IMR-90 (cell line): ENCODE data around the gene GOLGA1. TPM values are rescaled to one million over a fixed set of nuclear protein-coding genes. Genes with fewer than 3 reads are reported as not detected.

ENCODE experiments used
- ATAC-seq: fragments of 200-7000 bp; cut with Tn5 transposase; 2 replicates; pipeline ENCODE4 v1.9.1; 2020; ENCODE audit warnings: low read depth, mild to moderate bottlenecking, moderate library complexity
- BruUV-seq: library from RNA; stranded (reverse); fragments of 400-500 nt; replicated peaks from 2 replicates; lab custom pipeline; 2021; lab: Mats Ljungman, UMichigan
- CTCF ChIA-PET: fragments of 300-600 bp; formaldehyde crosslinking; extraction: SDS; loops from one replicate; lab custom pipeline; 2021; ENCODE audit warnings: antibody characterized with exemption; lab: Yijun Ruan, JAX
- POLR2A ChIA-PET: fragments of 300-600 bp; sonication (Branson Sonifier 250); formaldehyde crosslinking; loops from one replicate; lab custom pipeline; 2022; ENCODE audit warnings: antibody characterized with exemption; ENCODE audit not compliant: unreplicated experiment; lab: Charles Lee
- DNase-seq: peaks from one replicate; pipeline ENCODE4 v3.0.0; 2013
- H2AFZ ChIP-seq: replicated peaks from 2 replicates; pipeline ENCODE3; 2013; ENCODE audit warnings: low read length, mild to moderate bottlenecking; ENCODE audit not compliant: poor library complexity
- H2AK5ac ChIP-seq: 2 replicates; pipeline ENCODE4 v1.6.1; 2013; ENCODE audit warnings: low read depth, low read length, inconsistent platforms
- H2AK9ac ChIP-seq: replicated peaks from 2 replicates; pipeline ENCODE3; 2013; ENCODE audit warnings: mild to moderate bottlenecking, low read depth, low read length, moderate library complexity; ENCODE audit not compliant: poor library complexity
- H2BK120ac ChIP-seq: 2 replicates; pipeline ENCODE4 v1.6.1; 2013; ENCODE audit warnings: low read depth, low read length, inconsistent platforms
- H2BK15ac ChIP-seq: 3 replicates; pipeline ENCODE4 v1.6.1; 2013; ENCODE audit warnings: low read depth, low read length, inconsistent platforms
- H2BK20ac ChIP-seq: 2 replicates; pipeline ENCODE4 v1.6.1; 2013; ENCODE audit warnings: low read depth, mild to moderate bottlenecking, inconsistent platforms, low read length, moderate library complexity
- H2BK5ac ChIP-seq: 2 replicates; pipeline ENCODE4 v1.6.1; 2013; ENCODE audit warnings: mild to moderate bottlenecking, low read depth, low read length, inconsistent platforms; ENCODE audit not compliant: poor library complexity, severe bottlenecking
- H3K14ac ChIP-seq: replicated peaks from 2 replicates; pipeline ENCODE4 v1.6.1; 2013; ENCODE audit warnings: low read depth, low read length, inconsistent platforms
- H3K18ac ChIP-seq: 2 replicates; pipeline ENCODE4 v1.6.1; 2013; ENCODE audit warnings: low read depth, low read length, control low read depth
- H3K23ac ChIP-seq: 2 replicates; pipeline ENCODE4 v1.6.1; 2013; ENCODE audit warnings: low read depth, low read length, inconsistent platforms
- H3K27ac ChIP-seq: 2 replicates; pipeline ENCODE4 v1.5.1; 2013; ENCODE audit warnings: mild to moderate bottlenecking, control low read depth, low read length; ENCODE audit not compliant: insufficient read depth
- H3K27me3 ChIP-seq: 2 replicates; pipeline ENCODE4 v1.6.1; 2013; ENCODE audit warnings: low read length; ENCODE audit not compliant: control insufficient read depth, insufficient read depth
- H3K36me3 ChIP-seq: 2 replicates; pipeline ENCODE4 v1.6.1; 2013; ENCODE audit warnings: low read length, mixed read lengths; ENCODE audit not compliant: control insufficient read depth, insufficient read depth
- H3K4ac ChIP-seq: 2 replicates; pipeline ENCODE4 v1.6.1; 2013; ENCODE audit warnings: low read depth, low read length, inconsistent platforms
- H3K4me1 ChIP-seq: 2 replicates; pipeline ENCODE4 v1.6.1; 2013; ENCODE audit warnings: low read length, mixed read lengths; ENCODE audit not compliant: control insufficient read depth, insufficient read depth
- H3K4me2 ChIP-seq: 2 replicates; pipeline ENCODE4 v1.6.1; 2013; ENCODE audit warnings: low read depth, mild to moderate bottlenecking, control low read depth, low read length, moderate library complexity
- H3K4me3 ChIP-seq: 2 replicates; pipeline ENCODE4 v1.5.1; 2013; ENCODE audit warnings: low read depth, mild to moderate bottlenecking, control low read depth, low read length, moderate library complexity; ENCODE audit not compliant: insufficient read depth
- H3K56ac ChIP-seq: 2 replicates; pipeline ENCODE4 v1.6.1; 2013; ENCODE audit warnings: low read length, inconsistent platforms; ENCODE audit not compliant: insufficient read depth; ENCODE audit errors: extremely low read depth
- H3K79me1 ChIP-seq, 2 experiments: 2 replicates each; pipeline ENCODE4 v1.6.1; 2013; ENCODE audit warnings: low read length in 2 of 2, inconsistent platforms in 1 of 2, low read depth in 1 of 2
- H3K9ac ChIP-seq: 2 replicates; pipeline ENCODE4 v1.6.1; 2013; ENCODE audit warnings: low read depth, low read length, control low read depth
- H3K9me1 ChIP-seq: 2 replicates; pipeline ENCODE4 v1.6.1; 2013; ENCODE audit warnings: low read length, inconsistent platforms; ENCODE audit not compliant: insufficient read depth
- H3K9me3 ChIP-seq: 2 replicates; pipeline ENCODE4 v1.6.1; 2013; ENCODE audit warnings: low read length; ENCODE audit not compliant: control insufficient read depth, insufficient read depth
- H4K20me1 ChIP-seq: 2 replicates; pipeline ENCODE4 v1.6.1; 2013; ENCODE audit warnings: low read length, inconsistent platforms; ENCODE audit not compliant: insufficient read depth
- H4K5ac ChIP-seq: 2 replicates; pipeline ENCODE4 v1.6.1; 2013; ENCODE audit warnings: mild to moderate bottlenecking, low read depth, low read length, control low read depth
- H4K8ac ChIP-seq, 2 experiments: 2 replicates each; pipeline ENCODE4 v1.6.1; 2013; ENCODE audit warnings: low read depth in 2 of 2, low read length in 2 of 2, control low read depth in 1 of 2, inconsistent platforms in 1 of 2
- H4K91ac ChIP-seq: 2 replicates; pipeline ENCODE4 v1.6.1; 2013; ENCODE audit warnings: low read depth, low read length, inconsistent platforms; ENCODE audit not compliant: insufficient read depth
- BHLHE40 ChIP-seq: fragments of 150-350 bp; IDR thresholded peaks from 2 replicates; pipeline ENCODE4 v1.6.1; 2016; ENCODE audit warnings: mild to moderate bottlenecking, low read depth, low read length
- CEBPB ChIP-seq: IDR thresholded peaks from 2 replicates; pipeline ENCODE4 v1.6.1; 2012; ENCODE audit warnings: low read depth, low read length, improper control_type of control experiment
- CHD1 ChIP-seq: IDR thresholded peaks from 2 replicates; pipeline ENCODE4 v1.6.1; 2012; ENCODE audit warnings: low read depth, low read length, improper control_type of control experiment
- CTCF ChIP-seq: conservative IDR thresholded peaks from 2 replicates; pipeline ENCODE4 v1.5.1; 2012; ENCODE audit warnings: mild to moderate bottlenecking, low read depth, low read length, improper control_type of control experiment
- ELK1 ChIP-seq: fragments of 150-350 bp; IDR thresholded peaks from 2 replicates; pipeline ENCODE4 v1.6.1; 2016; ENCODE audit warnings: low read depth, mild to moderate bottlenecking, low read length, moderate library complexity, borderline replicate concordance
- FOS ChIP-seq: fragments of 150-350 bp; IDR thresholded peaks from 2 replicates; pipeline ENCODE4 v1.6.1; 2016; ENCODE audit warnings: low read depth, low read length
- MAFK ChIP-seq: IDR thresholded peaks from 2 replicates; pipeline ENCODE4 v1.6.1; 2012; ENCODE audit warnings: low read depth, low read length, improper control_type of control experiment
- MAZ ChIP-seq: IDR thresholded peaks from 2 replicates; pipeline ENCODE4 v1.6.1; 2012; ENCODE audit warnings: low read depth, mild to moderate bottlenecking, low read length, improper control_type of control experiment, moderate library complexity, borderline replicate concordance
- POLR2A ChIP-seq: IDR thresholded peaks from 2 replicates; pipeline ENCODE4 v1.6.1; 2012; ENCODE audit warnings: mild to moderate bottlenecking, low read depth, low read length
- RAD21 ChIP-seq: IDR thresholded peaks from 2 replicates; pipeline ENCODE4 v1.6.1; 2012; ENCODE audit warnings: low read length, improper control_type of control experiment
- RFX5 ChIP-seq: IDR thresholded peaks from 2 replicates; pipeline ENCODE4 v1.8.0; 2012; ENCODE audit warnings: low read depth, mild to moderate bottlenecking, low read length, moderate library complexity
- WGBS, 2 experiments: methylation state at CpG; one replicate each; pipeline versions ENCODE4 v1.1.5 to v1.1.7; 2013; ENCODE audit warnings: missing lambda C conversion rate in 2 of 2; ENCODE audit not compliant: insufficient read length in 1 of 2; ENCODE audit errors: extremely low coverage in 2 of 2; 5-methylcytosine and 5-hydroxymethylcytosine counted together
- dilution Hi-C: fragments of 300-500 bp; cut with HindIII; formaldehyde crosslinking; loops from one replicate; pipeline ENCODE4 v1.14.3; 2018; ENCODE audit warnings: low sequenced_read_pairs; ENCODE audit not compliant: unreplicated experiment
- in situ Hi-C: fragments of 300-500 bp; cut with MboI; formaldehyde crosslinking; loops from 3 replicates; pipeline ENCODE4 v1.14.3; 2019; ENCODE audit warnings: low sequenced_read_pairs, inconsistent platforms, mixed read lengths
- intact Hi-C: fragments of 100-400 bp; cut with micrococcal nuclease; formaldehyde crosslinking; loops from 2 replicates; pipeline ENCODE4 v1.10.0; 2022
- polyA plus RNA-seq, 3 experiments: library from polyadenylated mRNA; depleted of rRNA; stranded (reverse); fragments of >200 nt; gene quantifications; 2 replicates each; pipeline ENCODE4 v1.2.3, GENCODE V29; 2012; ENCODE audit warnings: low replicate concordance in 1 of 3
- total RNA-seq: library from RNA; depleted of rRNA; stranded (reverse); fragments of >200 nt; gene quantifications from 2 replicates; pipeline ENCODE4 v1.2.3, GENCODE V29; 2012
- TF ChIP-seq, protein P1 (sequence below): fragments of 150-350 bp; IDR thresholded peaks from 2 replicates; pipeline ENCODE4 v1.6.1; 2017; ENCODE audit warnings: mild to moderate bottlenecking, antibody characterized with exemption, low read length, low read depth

GOLGA1 gene
- total and polyA plus RNA-seq, 2 of the 4 experiments (the other 2 are of a cell fraction): 10.6 to 12.7 TPM

- Histone ChIP-seq H3K4me1 (peaks cover 3% of the 10 kb centered on the region), H3K4me3 (no peak overlapping the region), H2AK5ac (no peak overlapping the region), H3K14ac (no peak overlapping the region), H2BK5ac (no peak overlapping the region), H3K4ac (no peak overlapping the region), H2BK15ac (no peak overlapping the region), H3K9ac (no peak overlapping the region), H3K9me3 (no peaks in the 10 kb centered on the region), H3K23ac (no peak overlapping the region), H2AK9ac (no peak overlapping the region), H4K5ac (no peak overlapping the region), H3K18ac (no peak overlapping the region), H3K27me3 (no peaks in the 10 kb centered on the region), H3K56ac (no peak overlapping the region), H3K9me1 (peaks cover 2% of the 10 kb centered on the region; the same call in 1 of the 2 replicates), H4K20me1 (no peaks in the 10 kb centered on the region), H3K36me3 (peaks cover 8% of the 10 kb centered on the region), H4K8ac (no peak overlapping the region), H3K4me2 (no peak overlapping the region), H2BK20ac (no peak overlapping the region), H3K27ac (no peak overlapping the region), H2AFZ (no peak overlapping the region), H2BK120ac (no peak overlapping the region), H4K91ac (no peak overlapping the region), H3K79me1 (peaks cover 9 to 10% of the 10 kb centered on the region in 2 experiments; a peak in 3 of 4 replicates)
- CTCF ChIA-PET: no interaction called here
- intact Hi-C loops: no loop called here
- ATAC-seq: no peak
- dilution Hi-C loops: no loop called here
- BruUV-seq: no TSS peak
- TF ChIP-seq CTCF (no peak), MAFK (no peak), RAD21 (no peak), CEBPB (no peak), CHD1 (no peak), FOS (no peak), ELK1 (no peak), MAZ (no peak), RFX5 (no peak), POLR2A (no peak), BHLHE40 (no peak)
- TF ChIP-seq, protein P1, sequence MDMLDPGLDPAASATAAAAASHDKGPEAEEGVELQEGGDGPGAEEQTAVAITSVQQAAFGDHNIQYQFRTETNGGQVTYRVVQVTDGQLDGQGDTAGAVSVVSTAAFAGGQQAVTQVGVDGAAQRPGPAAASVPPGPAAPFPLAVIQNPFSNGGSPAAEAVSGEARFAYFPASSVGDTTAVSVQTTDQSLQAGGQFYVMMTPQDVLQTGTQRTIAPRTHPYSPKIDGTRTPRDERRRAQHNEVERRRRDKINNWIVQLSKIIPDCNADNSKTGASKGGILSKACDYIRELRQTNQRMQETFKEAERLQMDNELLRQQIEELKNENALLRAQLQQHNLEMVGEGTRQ: no peak
- in situ Hi-C loops: no loop called here
- DNase-seq: no peak
- POLR2A ChIA-PET: no interaction called here
- WGBS, 2 experiments: no CpG with 5 or more reads among the region's 1 CpG
These were observed 8.6 kb downstream of the GOLGA1 start for GRCh38 chr9:124932333-124932732.
